Measurements from ENCODE around the gene CNGB1. TPM values are rescaled to one million over a fixed set of nuclear protein-coding genes. Genes with fewer than 3 reads are reported as not detected.
"Not testable (repeated sequence)": the region's sequence is repeated elsewhere in the genome, so short reads cannot be mapped to it uniquely, and the experiment has no call there.

Gene CNGB1
- total RNA-seq, 2 experiments from 2014 or later: not detected

DNA sequence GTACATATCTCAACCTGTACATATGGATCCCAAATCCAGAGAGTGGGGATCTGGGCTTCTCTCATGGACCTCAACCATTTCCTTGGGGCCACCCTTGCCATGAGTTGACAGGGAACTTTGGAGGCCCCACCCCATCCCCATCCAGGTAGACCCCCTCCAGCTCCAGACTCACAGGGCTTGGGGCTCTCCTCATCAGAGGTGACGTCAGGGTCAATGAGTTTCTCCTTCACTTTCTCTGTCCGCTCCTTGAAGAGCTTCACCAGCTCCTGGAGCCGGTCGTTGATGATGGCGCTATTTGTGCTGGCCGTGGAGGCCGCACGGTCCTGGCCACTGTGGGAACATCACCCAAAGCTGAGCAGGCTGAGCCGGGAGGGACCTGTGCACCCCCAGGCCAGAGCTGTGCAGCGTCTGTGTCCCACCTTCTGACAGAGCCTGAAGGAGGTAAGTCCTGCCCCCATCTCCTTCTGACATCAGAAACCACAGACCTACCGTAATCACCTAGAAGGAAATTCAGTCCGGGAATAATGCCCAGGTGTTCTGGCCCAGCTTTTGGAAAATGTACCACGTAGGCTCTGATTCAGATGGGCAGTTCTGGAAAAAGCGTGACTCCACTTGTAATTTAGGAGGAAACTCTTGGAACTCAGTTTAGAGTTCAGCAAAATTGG lies 50.6 kb downstream of the CNGB1 start:
- CTCF ChIA-PET (ENCODE audit: unreplicated experiment): interaction anchor here (0.6 kb wide), 1 partner anchor 273 kb away, joined by 3 read pairs; no protein-coding TSS in a partner anchor
- POLR2A ChIA-PET: interaction anchor here (0.7 kb wide), 1 partner anchor 50 kb away, joined by 4 read pairs; no protein-coding TSS in a partner anchor

DNA sequence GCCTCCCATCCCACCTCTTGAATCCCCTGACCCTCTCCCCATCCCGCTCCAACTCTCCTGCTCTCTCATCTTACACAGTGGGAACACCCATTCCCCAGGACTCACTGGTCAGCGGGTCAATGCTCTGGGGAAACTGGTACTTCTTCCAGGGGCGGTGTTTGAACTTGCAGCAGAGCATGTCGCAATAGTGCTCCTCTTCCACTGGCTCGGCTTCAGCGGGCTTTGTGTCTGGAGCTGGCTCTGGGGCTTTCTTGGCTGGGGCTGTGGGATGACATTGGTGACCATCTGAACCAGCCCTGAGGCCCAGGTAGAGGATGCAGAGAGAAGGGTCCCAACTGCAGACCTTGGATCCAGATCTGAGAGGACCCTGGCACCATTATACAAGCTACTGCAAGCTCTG lies 51.9 kb downstream of the CNGB1 start:
- Histone ChIP-seq H3K4me3 (ENCODE audit: low read depth, low read length, poor library complexity, severe bottlenecking) (no peak overlapping the region), H3K9me2 (ENCODE audit: insufficient read depth, low read length) (no peaks in the 10 kb centered on the region), H3K36me3 (ENCODE audit: insufficient read depth, low read length) (no peaks in the 10 kb centered on the region), H3K4me2 (ENCODE audit: low read length) (no peak overlapping the region), H3K9me3 (ENCODE audit: low read length) (no peaks in the 10 kb centered on the region), H3K27ac (ENCODE audit: low read depth, low read length, poor library complexity, severe bottlenecking) (no peak overlapping the region), H2AFZ (ENCODE audit: low read length) (no peak overlapping the region), H3K79me2 (ENCODE audit: insufficient read depth, low read depth, low read length) (no peaks in the 10 kb centered on the region), H4K20me1 (ENCODE audit: insufficient read depth, low read length) (no peaks in the 10 kb centered on the region), H3K4me1 (ENCODE audit: insufficient read depth, low read length, poor library complexity, severe bottlenecking) (no peaks in the 10 kb centered on the region)
- intact Hi-C loops (cut with micrococcal nuclease; ENCODE audit: unreplicated experiment): no loop called here
- DNase-seq (ENCODE audit: low spot score): no peak
- TF ChIP-seq, protein P1, sequence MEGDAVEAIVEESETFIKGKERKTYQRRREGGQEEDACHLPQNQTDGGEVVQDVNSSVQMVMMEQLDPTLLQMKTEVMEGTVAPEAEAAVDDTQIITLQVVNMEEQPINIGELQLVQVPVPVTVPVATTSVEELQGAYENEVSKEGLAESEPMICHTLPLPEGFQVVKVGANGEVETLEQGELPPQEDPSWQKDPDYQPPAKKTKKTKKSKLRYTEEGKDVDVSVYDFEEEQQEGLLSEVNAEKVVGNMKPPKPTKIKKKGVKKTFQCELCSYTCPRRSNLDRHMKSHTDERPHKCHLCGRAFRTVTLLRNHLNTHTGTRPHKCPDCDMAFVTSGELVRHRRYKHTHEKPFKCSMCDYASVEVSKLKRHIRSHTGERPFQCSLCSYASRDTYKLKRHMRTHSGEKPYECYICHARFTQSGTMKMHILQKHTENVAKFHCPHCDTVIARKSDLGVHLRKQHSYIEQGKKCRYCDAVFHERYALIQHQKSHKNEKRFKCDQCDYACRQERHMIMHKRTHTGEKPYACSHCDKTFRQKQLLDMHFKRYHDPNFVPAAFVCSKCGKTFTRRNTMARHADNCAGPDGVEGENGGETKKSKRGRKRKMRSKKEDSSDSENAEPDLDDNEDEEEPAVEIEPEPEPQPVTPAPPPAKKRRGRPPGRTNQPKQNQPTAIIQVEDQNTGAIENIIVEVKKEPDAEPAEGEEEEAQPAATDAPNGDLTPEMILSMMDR (conservative IDR thresholded peaks at IDR 0.05; ENCODE audit: low read length): no peak
- TF ChIP-seq EZH2phosphoT487 (IDR thresholded peaks at IDR 0.05; ENCODE audit: borderline replicate concordance, low read depth, low read length): no peak
- ChIA-PET CTCF (ENCODE audit: unreplicated experiment) (no interaction called here), POLR2A (no interaction called here)
- no TSS peak for BruUV-seq (replicated peaks)

More for the DNA sequence above, 50.6 kb downstream of the CNGB1 start:
- Histone ChIP-seq H3K79me2 (ENCODE audit: insufficient read depth, low read depth, low read length) (no peaks in the 10 kb centered on the region), H3K4me1 (ENCODE audit: insufficient read depth, low read length, poor library complexity, severe bottlenecking) (no peaks in the 10 kb centered on the region), H3K4me2 (ENCODE audit: low read length) (no peak overlapping the region), H4K20me1 (ENCODE audit: insufficient read depth, low read length) (no peaks in the 10 kb centered on the region), H2AFZ (ENCODE audit: low read length) (no peak overlapping the region), H3K36me3 (ENCODE audit: insufficient read depth, low read length) (no peaks in the 10 kb centered on the region), H3K27ac (ENCODE audit: low read depth, low read length, poor library complexity, severe bottlenecking) (no peak overlapping the region), H3K9me3 (ENCODE audit: low read length) (no peaks in the 10 kb centered on the region), H3K4me3 (ENCODE audit: low read depth, low read length, poor library complexity, severe bottlenecking) (no peak overlapping the region), H3K9me2 (ENCODE audit: insufficient read depth, low read length) (no peaks in the 10 kb centered on the region)
- DNase-seq (ENCODE audit: low spot score): no peak
- TF ChIP-seq, protein P1 (conservative IDR thresholded peaks at IDR 0.05; ENCODE audit: low read length): no peak
- TF ChIP-seq EZH2phosphoT487 (IDR thresholded peaks at IDR 0.05; ENCODE audit: borderline replicate concordance, low read depth, low read length): no peak
- intact Hi-C loops (cut with micrococcal nuclease; ENCODE audit: unreplicated experiment): no loop called here
- no TSS peak for BruUV-seq (replicated peaks)

DNA sequence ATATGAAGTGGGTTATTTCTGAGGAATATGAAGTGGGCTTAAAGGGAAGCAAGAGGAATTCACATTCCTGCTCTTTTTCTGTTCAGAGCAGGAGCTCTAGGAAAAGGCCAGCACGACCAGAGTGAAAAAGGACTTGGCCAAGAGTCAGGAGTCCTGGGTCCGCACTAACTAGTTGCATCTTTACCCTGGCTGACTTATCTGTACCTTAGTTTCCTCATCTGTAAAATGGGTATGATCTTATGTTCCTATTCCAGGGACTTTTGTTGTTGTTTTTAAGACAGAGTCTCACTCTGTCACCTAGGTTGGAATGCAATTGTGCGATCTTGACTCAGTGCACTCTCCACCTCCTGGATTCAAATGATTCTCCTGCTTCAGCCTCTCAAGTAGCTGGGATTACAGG lies 52.5 kb downstream of the CNGB1 start:
- TF ChIP-seq EZH2phosphoT487 (IDR thresholded peaks at IDR 0.05; ENCODE audit: borderline replicate concordance, low read depth, low read length): no peak
- TF ChIP-seq, protein P1 (conservative IDR thresholded peaks at IDR 0.05; ENCODE audit: low read length): no peak
- no peak overlapping the region for H3K4me3 ChIP-seq (ENCODE audit: low read depth, low read length, poor library complexity, severe bottlenecking)
- CTCF ChIA-PET (ENCODE audit: unreplicated experiment): no interaction called here
- H3K4me2 ChIP-seq (ENCODE audit: low read length): no peak overlapping the region
- intact Hi-C loops (cut with micrococcal nuclease; ENCODE audit: unreplicated experiment): no loop called here
- no peak overlapping the region for H2AFZ ChIP-seq (ENCODE audit: low read length)
- H3K9me2 ChIP-seq (ENCODE audit: insufficient read depth, low read length): no peaks in the 10 kb centered on the region
- POLR2A ChIA-PET: no interaction called here
- H3K4me1 ChIP-seq (ENCODE audit: insufficient read depth, low read length, poor library complexity, severe bottlenecking): no peaks in the 10 kb centered on the region
- no TSS peak for BruUV-seq (replicated peaks)
- H3K9me3 ChIP-seq (ENCODE audit: low read length): no peaks in the 10 kb centered on the region
- H3K36me3 ChIP-seq (ENCODE audit: insufficient read depth, low read length): no peaks in the 10 kb centered on the region
- no peak overlapping the region for H3K27ac ChIP-seq (ENCODE audit: low read depth, low read length, poor library complexity, severe bottlenecking)
- no peaks in the 10 kb centered on the region for H3K79me2 ChIP-seq (ENCODE audit: insufficient read depth, low read depth, low read length)
- no peaks in the 10 kb centered on the region for H4K20me1 ChIP-seq (ENCODE audit: insufficient read depth, low read length)
- no peak for DNase-seq (ENCODE audit: low spot score)

DNA sequence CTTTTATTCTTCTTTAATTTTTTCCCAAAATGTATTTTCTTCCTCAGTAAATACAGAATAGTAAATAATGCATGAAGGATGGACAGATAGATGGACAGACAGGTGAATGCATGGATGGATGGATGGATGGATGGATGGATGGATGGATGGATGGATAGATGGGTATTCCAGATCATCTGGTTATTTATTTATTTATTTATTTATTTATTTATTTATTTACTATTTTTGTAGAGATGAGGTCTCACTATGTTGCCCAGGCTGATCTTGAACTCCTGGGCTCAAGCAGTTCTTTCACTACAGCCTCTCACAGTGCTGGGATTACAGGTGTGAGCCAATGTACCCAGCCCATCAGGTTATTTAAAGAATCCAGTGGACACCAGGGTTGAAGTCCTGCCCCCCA lies 53.0 kb downstream of the CNGB1 start:
- H2AFZ ChIP-seq (ENCODE audit: low read length); H3K27ac ChIP-seq (ENCODE audit: low read depth, low read length, poor library complexity, severe bottlenecking); H3K79me2 ChIP-seq (ENCODE audit: insufficient read depth, low read depth, low read length); DNase-seq (ENCODE audit: low spot score); H3K4me1 ChIP-seq (ENCODE audit: insufficient read depth, low read length, poor library complexity, severe bottlenecking); H3K36me3 ChIP-seq (ENCODE audit: insufficient read depth, low read length); H3K4me3 ChIP-seq (ENCODE audit: low read depth, low read length, poor library complexity, severe bottlenecking); H3K9me2 ChIP-seq (ENCODE audit: insufficient read depth, low read length); BruUV-seq (replicated peaks); POLR2A ChIA-PET; H3K4me2 ChIP-seq (ENCODE audit: low read length); intact Hi-C loops (cut with micrococcal nuclease; ENCODE audit: unreplicated experiment); CTCF ChIA-PET (ENCODE audit: unreplicated experiment); H4K20me1 ChIP-seq (ENCODE audit: insufficient read depth, low read length); H3K9me3 ChIP-seq (ENCODE audit: low read length): not testable (repeated sequence)

Data from OCI-LY7 (cell line).